Frontal cortex (tissue), 4 donors: ENCODE measurements around the gene KRTAP10-8. TPM values are rescaled to one million over a fixed set of nuclear protein-coding genes. Genes with fewer than 3 reads are reported as not detected.
"Not testable (repeated sequence)": the region's sequence is repeated elsewhere in the genome, so short reads cannot be mapped to it uniquely, and the experiment has no call there.

Experiments
- DNase-seq, 2 donors: peaks; one replicate each; pipeline ENCODE4 v3.0.0; 2012; ENCODE audit warnings: low spot score in 2 of 2
- FAIRE-seq: peaks from 2 replicates; lab custom pipeline; 2012; peaks lifted over from hg19 to GRCh38; lab: Jason Lieb, UNC
- total RNA-seq: library from RNA; depleted of rRNA; stranded (reverse); fragments of >200 nt; gene quantifications from one replicate; pipeline ENCODE4 v1.2.3, GENCODE V29; 2014
- donor health status: control.
- donor health status: control.
- donor health status: control.

The KRTAP10-8 gene
- total RNA-seq, 1 donor from 2014 or later, result not detected

- no peak for FAIRE-seq
- no peak for DNase-seq
Observed at GRCh38 chr21:44578371-44579055, 33.4 kb upstream of the KRTAP10-8 start.

- FAIRE-seq (no peak), DNase-seq (no peak)
Observed at GRCh38 chr21:44579056-44579832, 32.6 kb upstream of the KRTAP10-8 start.

DNA sequence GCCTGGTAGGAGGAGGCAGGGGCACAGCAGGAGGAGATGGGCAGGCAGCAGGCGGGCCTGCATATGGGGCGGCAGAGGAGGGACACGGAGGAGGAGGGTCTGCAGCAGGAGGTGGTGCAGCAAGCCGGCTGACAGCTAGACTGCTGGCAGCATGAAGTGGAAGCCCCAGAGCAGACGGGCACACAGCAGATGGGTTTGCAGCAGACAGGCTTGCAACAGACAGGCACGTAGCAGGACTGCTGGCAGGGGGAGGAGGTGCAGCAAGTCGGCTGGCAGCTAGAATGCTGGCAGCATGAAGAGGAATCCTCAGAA, 32.1 kb upstream of the KRTAP10-8 start:
- FAIRE-seq, result no peak
- no peak for DNase-seq

- not testable (repeated sequence) for DNase-seq, FAIRE-seq
Observed at GRCh38 chr21:44580231-44580821, 31.6 kb upstream of the KRTAP10-8 start, which contains the start of gene KRTAP10-5. KRTAP10-5 (minus strand) TSS chr21:44580604; CDS start chr21:44580578, 26 bp downstream.

- DNase-seq, result no peak
- FAIRE-seq, result no peak
Observed at GRCh38 chr21:44581158-44581557, 30.7 kb upstream of the KRTAP10-8 start.

GRCh38 chr21:44582055-44582454, 29.8 kb upstream of the KRTAP10-8 start:
- FAIRE-seq (no peak), DNase-seq (no peak)

- FAIRE-seq, result no peak
- DNase-seq, result no peak
Observed at GRCh38 chr21:44583089-44583799, 28.6 kb upstream of the KRTAP10-8 start.

DNA sequence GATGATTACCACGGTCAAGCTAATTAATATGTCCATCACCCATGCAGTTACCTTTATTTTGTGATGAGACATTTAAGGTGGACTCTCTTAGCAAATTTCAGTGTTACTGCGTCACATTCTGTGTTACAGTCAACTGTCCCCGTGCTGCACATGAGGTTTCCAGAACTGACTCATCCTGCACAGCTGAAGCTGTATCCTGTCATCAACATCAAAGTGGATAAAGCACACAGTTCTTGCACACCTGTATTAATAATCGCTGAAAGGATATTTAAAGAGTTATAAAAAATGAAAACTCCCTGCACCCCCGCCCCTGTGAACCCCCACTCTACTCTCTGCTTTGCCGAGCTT, 28.1 kb upstream of the KRTAP10-8 start:
- FAIRE-seq (no peak), DNase-seq (no peak)

GRCh38 chr21:44585892-44586291, 26.0 kb upstream of the KRTAP10-8 start:
- no peak for DNase-seq
- FAIRE-seq, result no peak

DNA sequence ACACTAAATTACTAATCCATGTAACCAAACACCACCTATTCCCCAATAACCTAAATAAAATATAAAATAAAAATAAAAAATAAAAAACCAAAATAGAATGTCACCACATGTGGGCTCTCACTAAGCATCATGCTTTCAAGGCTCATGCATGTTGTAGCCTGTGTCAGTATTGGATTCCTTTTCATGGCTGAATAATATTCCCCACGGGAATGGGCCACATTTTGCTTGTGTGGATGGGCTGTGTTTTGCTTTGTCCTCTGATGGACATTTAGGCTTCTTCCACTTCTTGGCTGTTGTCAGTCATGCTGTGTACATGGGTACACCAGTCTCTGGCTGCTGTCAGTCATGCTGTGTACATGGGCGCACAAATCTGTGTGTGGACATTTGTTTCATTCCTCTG, 22.8 kb upstream of the KRTAP10-8 start:
- FAIRE-seq (no peak), DNase-seq (no peak)

DNA sequence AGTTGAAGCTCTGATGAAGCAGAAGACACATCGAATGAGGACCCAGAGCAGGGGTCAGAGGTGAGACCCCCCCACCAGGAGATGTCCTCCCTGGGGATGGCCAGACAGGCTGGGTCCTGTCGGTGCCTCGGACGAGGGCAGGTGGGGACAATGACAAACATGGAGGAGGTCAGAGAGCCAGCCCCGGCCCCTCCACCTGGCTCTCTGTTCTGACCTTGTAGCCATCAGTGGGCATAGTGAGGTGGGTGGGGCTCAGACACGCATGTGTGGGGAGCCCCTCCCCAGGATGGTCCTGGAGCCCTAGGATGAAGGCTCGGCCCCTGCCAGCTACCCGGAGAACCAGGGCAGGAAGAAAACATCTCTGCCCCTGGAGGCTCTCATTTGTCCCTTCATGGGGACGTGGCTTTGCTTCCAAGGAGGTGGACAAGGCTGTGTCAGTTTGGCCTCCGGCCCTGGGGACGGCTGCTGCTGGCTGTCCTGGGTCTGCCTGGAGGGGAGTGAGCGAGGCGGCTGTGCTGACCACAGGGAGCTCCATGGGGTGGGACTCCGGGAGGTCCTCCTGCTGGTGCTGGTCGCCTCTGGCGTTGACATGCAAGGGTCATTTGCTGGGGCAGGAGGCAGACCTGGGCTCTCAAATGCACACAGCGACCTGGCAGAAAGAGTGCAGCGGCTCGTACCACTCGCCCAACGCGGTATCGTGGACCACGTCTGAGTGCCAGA, 22.1 kb upstream of the KRTAP10-8 start:
- DNase-seq (no peak), FAIRE-seq (no peak)

DNA sequence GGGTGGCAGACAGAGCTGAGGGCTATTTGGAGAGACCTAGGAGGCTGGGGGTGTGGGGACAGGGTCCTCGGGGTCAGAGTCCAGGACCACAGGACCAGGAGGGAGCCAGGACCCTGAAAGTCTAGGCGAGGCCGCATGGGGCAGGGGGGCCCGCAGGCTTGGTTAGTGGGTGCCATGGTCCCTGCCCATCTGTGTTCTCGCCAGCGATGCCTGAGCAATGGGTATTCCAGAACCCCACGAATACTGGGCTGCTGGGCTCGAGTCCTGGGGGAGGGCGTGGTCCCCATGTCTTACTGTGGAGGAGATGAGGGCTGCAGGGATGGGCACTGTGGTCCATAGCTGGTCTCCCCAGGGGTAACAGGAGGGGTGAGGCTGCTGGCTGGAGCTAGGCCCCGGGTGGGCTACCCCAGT, 21.6 kb upstream of the KRTAP10-8 start:
- no peak for DNase-seq
- FAIRE-seq, result no peak

GRCh38 chr21:44590897-44591800, 20.7 kb upstream of the KRTAP10-8 start:
- not testable (repeated sequence) for DNase-seq, FAIRE-seq

GRCh38 chr21:44591801-44592130, 20.1 kb upstream of the KRTAP10-8 start:
- DNase-seq, FAIRE-seq: not testable (repeated sequence)

GRCh38 chr21:44592446-44593311, 19.2 kb upstream of the KRTAP10-8 start, which contains the start of gene KRTAP10-6:
KRTAP10-6 (minus strand) TSS chr21:44592505; CDS start chr21:44592484, 21 bp downstream.
- DNase-seq, result no peak
- FAIRE-seq, result no peak

DNA sequence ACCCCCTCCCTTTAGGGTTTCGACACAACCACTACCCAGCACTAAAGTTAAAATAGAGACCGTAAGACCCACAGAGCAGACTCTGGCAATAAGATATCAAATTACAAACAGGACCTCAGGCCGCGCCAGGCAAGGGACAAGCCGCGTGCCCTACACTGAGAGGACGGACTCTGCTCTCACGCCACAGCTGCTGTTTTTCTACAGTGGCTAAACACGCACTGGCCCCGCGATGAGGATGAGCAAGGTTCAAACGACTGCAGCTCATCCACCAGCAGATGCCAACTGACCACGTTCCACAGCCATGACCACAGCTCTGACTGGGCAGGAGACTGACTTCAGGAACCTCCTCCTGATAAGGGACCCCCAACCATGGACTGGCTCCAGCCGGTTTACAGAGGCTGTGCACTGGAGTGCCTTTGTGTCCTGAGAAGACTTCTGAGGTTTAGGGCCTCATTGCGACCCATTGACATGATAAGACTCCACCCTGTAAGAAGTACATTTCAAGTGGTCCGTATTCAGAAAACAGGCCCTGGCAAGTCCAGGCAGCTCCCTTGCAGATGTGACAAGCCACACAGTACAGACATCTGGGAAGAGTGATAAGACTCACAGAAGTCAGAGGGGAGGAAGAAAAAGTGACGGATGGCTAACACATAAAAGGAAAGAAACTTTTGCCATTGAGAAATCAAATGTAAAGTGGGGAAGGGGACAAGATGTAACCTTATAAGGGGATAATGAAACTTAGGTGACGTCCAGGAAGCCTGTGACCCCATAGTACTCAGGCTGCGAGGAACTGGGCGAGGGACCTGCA, 18.1 kb upstream of the KRTAP10-8 start:
- DNase-seq (no peak), FAIRE-seq (no peak)

DNA sequence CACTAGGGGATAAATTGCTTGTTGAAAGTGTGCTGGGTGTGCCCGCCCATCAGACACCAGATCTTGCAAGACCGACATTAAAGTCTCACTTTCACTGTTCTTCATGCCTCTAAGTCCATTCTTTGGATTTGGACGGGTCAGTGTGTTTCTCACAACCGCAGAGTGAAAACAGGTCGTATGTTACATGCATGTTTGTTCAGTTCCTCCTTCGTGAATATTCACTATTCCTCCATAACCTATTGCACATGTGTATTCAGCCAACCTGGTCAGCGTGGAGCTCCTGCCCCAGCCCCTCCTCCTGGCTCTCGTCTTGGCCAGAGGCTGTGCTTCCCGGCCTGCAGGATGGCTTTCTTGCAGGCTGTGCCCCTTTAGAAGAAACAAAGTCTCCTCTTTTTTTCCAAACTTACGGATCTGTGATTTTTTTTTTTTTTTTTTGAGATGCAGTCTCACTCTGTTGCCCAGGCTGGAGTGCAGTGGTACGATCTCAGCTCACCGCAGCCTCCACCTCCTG, 17.4 kb upstream of the KRTAP10-8 start:
- no peak for FAIRE-seq
- DNase-seq, result no peak
